Body of pancreas (tissue), 4 donors: Measurements from ENCODE around the gene GCM1. TPM values are rescaled to one million over a fixed set of nuclear protein-coding genes. Genes with fewer than 3 reads are reported as not detected.
A peak's percentile ranks its signal among the peaks of the same experiment; 100 is the strongest.

Experiments
- ATAC-seq: fragments of 150-250 bp; one replicate; pipeline ENCODE4 v1.9.1; 2016
- DNase-seq, 4 donors: peaks; one replicate each; pipeline ENCODE4 v3.0.0-alpha.2; 2019
- H3K27ac ChIP-seq, 4 donors: fragments of 200-600 bp; sonication (generic); 1 replicate in 3 of 4; 2 replicates in 1 of 4; pipeline versions ENCODE4 v1.5.1 to v1.6.1; 2016 to 2019; ENCODE audit warnings: mild to moderate bottlenecking in 1 of 4, mixed read lengths in 1 of 4, moderate library complexity in 1 of 4
- H3K27me3 ChIP-seq, 2 donors: fragments of 200-600 bp; sonication (generic); one replicate each; pipeline ENCODE4 v1.6.0; 2016; ENCODE audit warnings: mild to moderate bottlenecking in 1 of 2
- H3K36me3 ChIP-seq, 2 donors: fragments of 200-600 bp; sonication (generic); replicated peaks in 1 of 2; 2 replicates each; pipeline ENCODE4 v1.5.1; 2016; ENCODE audit warnings: low read depth in 2 of 2; ENCODE audit not compliant: insufficient read depth in 1 of 2
- H3K4me1 ChIP-seq: fragments of 200-600 bp; sonication (generic); one replicate; pipeline ENCODE4 v1.6.0; 2016
- H3K4me3 ChIP-seq, 2 donors: fragments of 200-600 bp; sonication (generic); 1 replicate in 1 of 2; 2 replicates in 1 of 2; pipeline ENCODE4 v1.5.1; 2016 to 2019
- H3K9me3 ChIP-seq, 3 donors: fragments of 200-600 bp; sonication (generic); 1 replicate in 2 of 3; 2 replicates in 1 of 3; pipeline ENCODE4 v1.5.1; 2016
- CTCF ChIP-seq, 7 experiments: fragments of 450-650 bp in 4 of 7; fragments of 200-600 bp in 3 of 7; sonication (generic) in 3 of 7; IDR thresholded peaks; one replicate each; pipeline ENCODE4 v1.5.1; 2016 to 2019; ENCODE audit warnings: antibody characterized with exemption in 7 of 7
- POLR2A ChIP-seq, 3 donors: fragments of 450-650 bp; IDR thresholded peaks; one replicate each; pipeline ENCODE4 v1.6.1; 2016; ENCODE audit warnings: antibody characterized with exemption in 3 of 3, mild to moderate bottlenecking in 2 of 3
- WGBS, 2 donors: methylation state at CpG; one replicate each; pipeline ENCODE4 v1.1.5; 2017; 5-methylcytosine and 5-hydroxymethylcytosine counted together
- intact Hi-C: fragments of 100-400 bp; cut with DNase I; formaldehyde crosslinking; loops from one replicate; pipeline ENCODE4 v1.15.1; 2023
- total RNA-seq, 2 donors: library from RNA; depleted of rRNA; stranded (reverse); fragments of >200 nt; gene quantifications; one replicate each; pipeline ENCODE4 v1.1.0, GENCODE V29; 2016

The GCM1 gene
- total RNA-seq, 2 donors from 2014 or later = 0.26 TPM; not detected in 1

GRCh38 chr6:53188833-53189232 is 40.2 kb upstream of the GCM1 start:
- WGBS, 2 donors = 63 to 89% methylated on average over 2 of the region's 2 CpGs
- Histone ChIP-seq H3K27me3 (no peaks in the 10 kb centered on the region), H3K9me3 (no peaks in the 10 kb centered on the region), H3K4me1 (peaks cover 5% of the 10 kb centered on the region), H3K27ac (no peak overlapping the region), H3K4me3 (no peak overlapping the region), H3K36me3 (no peaks in the 10 kb centered on the region)
- ATAC-seq = no peak
- no peak for DNase-seq
- intact Hi-C loops = no loop called here
- TF ChIP-seq CTCF (IDR thresholded peaks at IDR 0.05) (no peak), POLR2A (IDR thresholded peaks at IDR 0.05) (no peak)

- Histone ChIP-seq H3K27me3 (no peaks in the 10 kb centered on the region), H3K9me3 (no peaks in the 10 kb centered on the region), H3K4me3 (no peak overlapping the region), H3K27ac (no peak overlapping the region), H3K4me1 (no peaks in the 10 kb centered on the region), H3K36me3 (no peaks in the 10 kb centered on the region)
- TF ChIP-seq POLR2A (IDR thresholded peaks at IDR 0.05) (no peak), CTCF (IDR thresholded peaks at IDR 0.05) (no peak)
- DNase-seq = no peak
- ATAC-seq = no peak
- intact Hi-C loops = no loop called here
- WGBS, 2 donors = 86 to 92% methylated on average over 5 of the region's 5 CpGs
Observed at GRCh38 chr6:53180678-53181077, 32.0 kb upstream of the GCM1 start.

GRCh38 chr6:53179961-53180651 is 31.5 kb upstream of the GCM1 start:
- TF ChIP-seq POLR2A (IDR thresholded peaks at IDR 0.05) (no peak), CTCF (IDR thresholded peaks at IDR 0.05) (no peak)
- no peaks in the 10 kb centered on the region for H3K27me3 ChIP-seq
- H3K4me3 ChIP-seq = no peak overlapping the region
- ATAC-seq = peak; percentile 40
- H3K4me1 ChIP-seq = peaks cover 5% of the 10 kb centered on the region
- 21% methylated on average over 8 of the region's 8 CpGs for WGBS, 2 donors
- DNase-seq = peak; percentile 59 to 77 (median 75)
- intact Hi-C loops = no loop called here
- H3K36me3 ChIP-seq = no peaks in the 10 kb centered on the region
- no peaks in the 10 kb centered on the region for H3K9me3 ChIP-seq
- no peak overlapping the region for H3K27ac ChIP-seq

- no peak overlapping the region for H3K27ac ChIP-seq
- no peaks in the 10 kb centered on the region for H3K36me3 ChIP-seq
- H3K4me3 ChIP-seq = no peak overlapping the region
- peaks cover 12% of the 10 kb centered on the region for H3K4me1 ChIP-seq
- no peak for TF ChIP-seq POLR2A (IDR thresholded peaks at IDR 0.05)
- no peak for TF ChIP-seq CTCF (IDR thresholded peaks at IDR 0.05)
- WGBS, 2 donors = 76 to 83% methylated on average over 1 of the region's 1 CpG
- no peaks in the 10 kb centered on the region for H3K9me3 ChIP-seq
- DNase-seq = no peak
- ATAC-seq = no peak
- no peaks in the 10 kb centered on the region for H3K27me3 ChIP-seq
- intact Hi-C loops = no loop called here
Observed at GRCh38 chr6:53178837-53179432, 30.3 kb upstream of the GCM1 start.

- 31 to 34% methylated on average over 2 of the region's 2 CpGs for WGBS, 2 donors
- no peaks in the 10 kb centered on the region for H3K9me3 ChIP-seq
- peaks cover 12% of the 10 kb centered on the region for H3K4me1 ChIP-seq
- peak in 3 of 4 donors; percentile 7 to 21 (median 21) for DNase-seq
- TF ChIP-seq POLR2A (IDR thresholded peaks at IDR 0.05) (no peak), CTCF (IDR thresholded peaks at IDR 0.05) (no peak)
- H3K4me3 ChIP-seq = no peak overlapping the region
- intact Hi-C loops = no loop called here
- no peaks in the 10 kb centered on the region for H3K36me3 ChIP-seq
- peak overlapping the region in 1 of 4 donors; percentile 23 for H3K27ac ChIP-seq
- H3K27me3 ChIP-seq = no peaks in the 10 kb centered on the region
- peak; percentile 49 for ATAC-seq
Observed at GRCh38 chr6:53175027-53175426, 26.4 kb upstream of the GCM1 start.
